DMS153 treated with DMSO at 0.1 percent for 48 hours (cell line): ENCODE results near the gene NR2F1.

ENCODE experiments used
- DNase-seq: peaks from one replicate; lab custom pipeline; 2025; ENCODE audit not compliant: unreplicated experiment; lab: John Stamatoyannopoulos, UW

The NR2F1 gene

DNA sequence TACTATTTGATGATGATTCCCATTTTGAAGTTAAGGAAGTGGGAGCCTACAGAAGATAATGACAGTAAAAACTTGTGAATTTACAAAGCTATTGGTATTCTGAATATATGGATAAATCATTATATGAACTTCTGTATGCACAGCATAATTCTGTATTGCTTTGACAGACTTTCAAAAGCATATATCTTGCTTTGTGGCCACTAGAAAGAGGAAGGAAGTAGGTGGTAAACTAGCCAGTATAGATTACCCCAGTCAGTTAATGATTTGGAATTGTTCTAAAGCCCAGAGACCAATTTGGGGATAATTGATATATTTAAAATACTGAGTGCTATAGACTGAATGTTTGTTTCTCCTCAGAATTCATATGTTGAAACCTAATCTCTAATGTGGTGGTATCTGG lies 53.0 kb downstream of the NR2F1 start:
- no peak for DNase-seq

DNA sequence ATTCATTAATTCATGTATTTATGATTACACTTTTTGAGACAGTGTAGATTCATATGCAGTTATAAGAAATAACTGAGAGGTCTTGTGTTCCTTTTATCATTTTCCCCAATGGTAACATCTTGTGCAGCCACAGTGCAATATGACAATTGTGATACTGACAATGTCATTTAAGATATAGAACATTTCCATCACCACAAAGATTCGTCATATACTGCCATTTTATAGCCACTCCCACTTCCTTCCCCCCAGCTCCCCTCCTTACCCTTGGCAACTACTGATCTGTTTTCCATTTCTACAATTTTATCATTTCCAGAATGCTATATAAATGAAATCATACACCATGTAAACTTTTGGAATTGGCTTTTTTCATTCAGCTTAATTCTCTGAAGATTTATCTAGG lies 53.8 kb downstream of the NR2F1 start:
- no peak for DNase-seq

DNA sequence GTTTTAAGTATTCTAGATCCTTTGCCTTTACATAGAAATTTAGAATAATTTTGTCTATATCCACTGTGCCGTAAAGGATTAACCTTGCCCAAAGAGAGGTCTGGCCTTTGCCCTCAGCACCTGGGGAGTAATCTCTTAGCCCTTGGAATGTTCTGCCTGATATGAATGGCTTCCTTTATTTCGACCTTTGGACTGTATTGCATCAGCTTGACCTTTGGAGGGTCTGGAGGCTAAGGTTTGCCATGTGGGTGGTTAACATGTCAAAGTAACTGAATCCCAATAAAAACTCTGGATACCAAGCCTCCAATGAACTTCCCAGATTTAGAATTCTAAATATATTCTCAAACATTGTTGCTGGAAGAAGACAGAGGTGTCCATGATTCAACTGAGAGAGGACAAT lies 54.7 kb downstream of the NR2F1 start:
- no peak for DNase-seq

DNA sequence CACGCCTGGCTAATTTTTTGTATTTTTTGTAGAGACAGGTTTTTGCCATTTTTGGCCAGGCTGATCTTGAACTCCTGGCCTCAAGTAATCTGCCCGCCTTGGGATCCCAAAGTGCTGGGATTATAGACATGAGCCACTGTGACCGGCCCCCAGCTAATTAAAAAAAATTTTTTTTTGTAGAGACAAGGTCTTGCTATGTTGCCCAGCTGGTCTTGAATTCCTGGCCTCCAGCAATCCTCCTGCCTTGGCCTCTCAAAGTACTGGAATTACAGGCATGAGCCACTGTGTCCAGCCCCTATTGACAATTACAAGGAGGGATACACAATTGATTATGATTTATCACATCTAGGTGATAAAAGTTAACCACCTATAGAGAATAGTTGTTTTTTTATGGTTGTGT lies 59.5 kb downstream of the NR2F1 start:
- DNase-seq: no peak
